IMR-90 (cell line): ENCODE results near the gene OSBP2. TPM values are rescaled to one million over a fixed set of nuclear protein-coding genes. Genes with fewer than 3 reads are reported as not detected.

ENCODE experiments used
- ATAC-seq: fragments of 200-7000 bp; cut with Tn5 transposase; 2 replicates; pipeline ENCODE4 v1.9.1; 2020; ENCODE audit warnings: low read depth, mild to moderate bottlenecking, moderate library complexity
- BruUV-seq: library from RNA; stranded (reverse); fragments of 400-500 nt; replicated peaks from 2 replicates; lab custom pipeline; 2021; lab: Mats Ljungman, UMichigan
- CTCF ChIA-PET: fragments of 300-600 bp; formaldehyde crosslinking; extraction: SDS; loops from one replicate; lab custom pipeline; 2021; ENCODE audit warnings: antibody characterized with exemption; lab: Yijun Ruan, JAX
- POLR2A ChIA-PET: fragments of 300-600 bp; sonication (Branson Sonifier 250); formaldehyde crosslinking; loops from one replicate; lab custom pipeline; 2022; ENCODE audit warnings: antibody characterized with exemption; ENCODE audit not compliant: unreplicated experiment; lab: Charles Lee
- DNase-seq: peaks from one replicate; pipeline ENCODE4 v3.0.0; 2013
- H2AFZ ChIP-seq: replicated peaks from 2 replicates; pipeline ENCODE3; 2013; ENCODE audit warnings: low read length, mild to moderate bottlenecking; ENCODE audit not compliant: poor library complexity
- H2AK5ac ChIP-seq: 2 replicates; pipeline ENCODE4 v1.6.1; 2013; ENCODE audit warnings: low read depth, low read length, inconsistent platforms
- H2AK9ac ChIP-seq: replicated peaks from 2 replicates; pipeline ENCODE3; 2013; ENCODE audit warnings: mild to moderate bottlenecking, low read depth, low read length, moderate library complexity; ENCODE audit not compliant: poor library complexity
- H2BK120ac ChIP-seq: 2 replicates; pipeline ENCODE4 v1.6.1; 2013; ENCODE audit warnings: low read depth, low read length, inconsistent platforms
- H2BK15ac ChIP-seq: 3 replicates; pipeline ENCODE4 v1.6.1; 2013; ENCODE audit warnings: low read depth, low read length, inconsistent platforms
- H2BK20ac ChIP-seq: 2 replicates; pipeline ENCODE4 v1.6.1; 2013; ENCODE audit warnings: low read depth, mild to moderate bottlenecking, inconsistent platforms, low read length, moderate library complexity
- H2BK5ac ChIP-seq: 2 replicates; pipeline ENCODE4 v1.6.1; 2013; ENCODE audit warnings: mild to moderate bottlenecking, low read depth, low read length, inconsistent platforms; ENCODE audit not compliant: poor library complexity, severe bottlenecking
- H3K14ac ChIP-seq: replicated peaks from 2 replicates; pipeline ENCODE4 v1.6.1; 2013; ENCODE audit warnings: low read depth, low read length, inconsistent platforms
- H3K18ac ChIP-seq: 2 replicates; pipeline ENCODE4 v1.6.1; 2013; ENCODE audit warnings: low read depth, low read length, control low read depth
- H3K23ac ChIP-seq: 2 replicates; pipeline ENCODE4 v1.6.1; 2013; ENCODE audit warnings: low read depth, low read length, inconsistent platforms
- H3K27ac ChIP-seq: 2 replicates; pipeline ENCODE4 v1.5.1; 2013; ENCODE audit warnings: mild to moderate bottlenecking, control low read depth, low read length; ENCODE audit not compliant: insufficient read depth
- H3K27me3 ChIP-seq: 2 replicates; pipeline ENCODE4 v1.6.1; 2013; ENCODE audit warnings: low read length; ENCODE audit not compliant: control insufficient read depth, insufficient read depth
- H3K36me3 ChIP-seq: 2 replicates; pipeline ENCODE4 v1.6.1; 2013; ENCODE audit warnings: low read length, mixed read lengths; ENCODE audit not compliant: control insufficient read depth, insufficient read depth
- H3K4ac ChIP-seq: 2 replicates; pipeline ENCODE4 v1.6.1; 2013; ENCODE audit warnings: low read depth, low read length, inconsistent platforms
- H3K4me1 ChIP-seq: 2 replicates; pipeline ENCODE4 v1.6.1; 2013; ENCODE audit warnings: low read length, mixed read lengths; ENCODE audit not compliant: control insufficient read depth, insufficient read depth
- H3K4me2 ChIP-seq: 2 replicates; pipeline ENCODE4 v1.6.1; 2013; ENCODE audit warnings: low read depth, mild to moderate bottlenecking, control low read depth, low read length, moderate library complexity
- H3K4me3 ChIP-seq: 2 replicates; pipeline ENCODE4 v1.5.1; 2013; ENCODE audit warnings: low read depth, mild to moderate bottlenecking, control low read depth, low read length, moderate library complexity; ENCODE audit not compliant: insufficient read depth
- H3K56ac ChIP-seq: 2 replicates; pipeline ENCODE4 v1.6.1; 2013; ENCODE audit warnings: low read length, inconsistent platforms; ENCODE audit not compliant: insufficient read depth; ENCODE audit errors: extremely low read depth
- H3K79me1 ChIP-seq, 2 experiments: 2 replicates each; pipeline ENCODE4 v1.6.1; 2013; ENCODE audit warnings: low read length in 2 of 2, inconsistent platforms in 1 of 2, low read depth in 1 of 2
- H3K9ac ChIP-seq: 2 replicates; pipeline ENCODE4 v1.6.1; 2013; ENCODE audit warnings: low read depth, low read length, control low read depth
- H3K9me1 ChIP-seq: 2 replicates; pipeline ENCODE4 v1.6.1; 2013; ENCODE audit warnings: low read length, inconsistent platforms; ENCODE audit not compliant: insufficient read depth
- H3K9me3 ChIP-seq: 2 replicates; pipeline ENCODE4 v1.6.1; 2013; ENCODE audit warnings: low read length; ENCODE audit not compliant: control insufficient read depth, insufficient read depth
- H4K20me1 ChIP-seq: 2 replicates; pipeline ENCODE4 v1.6.1; 2013; ENCODE audit warnings: low read length, inconsistent platforms; ENCODE audit not compliant: insufficient read depth
- H4K5ac ChIP-seq: 2 replicates; pipeline ENCODE4 v1.6.1; 2013; ENCODE audit warnings: mild to moderate bottlenecking, low read depth, low read length, control low read depth
- H4K8ac ChIP-seq, 2 experiments: 2 replicates each; pipeline ENCODE4 v1.6.1; 2013; ENCODE audit warnings: low read depth in 2 of 2, low read length in 2 of 2, control low read depth in 1 of 2, inconsistent platforms in 1 of 2
- H4K91ac ChIP-seq: 2 replicates; pipeline ENCODE4 v1.6.1; 2013; ENCODE audit warnings: low read depth, low read length, inconsistent platforms; ENCODE audit not compliant: insufficient read depth
- BHLHE40 ChIP-seq: fragments of 150-350 bp; IDR thresholded peaks from 2 replicates; pipeline ENCODE4 v1.6.1; 2016; ENCODE audit warnings: mild to moderate bottlenecking, low read depth, low read length
- CEBPB ChIP-seq: IDR thresholded peaks from 2 replicates; pipeline ENCODE4 v1.6.1; 2012; ENCODE audit warnings: low read depth, low read length, improper control_type of control experiment
- CHD1 ChIP-seq: IDR thresholded peaks from 2 replicates; pipeline ENCODE4 v1.6.1; 2012; ENCODE audit warnings: low read depth, low read length, improper control_type of control experiment
- CTCF ChIP-seq: conservative IDR thresholded peaks from 2 replicates; pipeline ENCODE4 v1.5.1; 2012; ENCODE audit warnings: mild to moderate bottlenecking, low read depth, low read length, improper control_type of control experiment
- ELK1 ChIP-seq: fragments of 150-350 bp; IDR thresholded peaks from 2 replicates; pipeline ENCODE4 v1.6.1; 2016; ENCODE audit warnings: low read depth, mild to moderate bottlenecking, low read length, moderate library complexity, borderline replicate concordance
- FOS ChIP-seq: fragments of 150-350 bp; IDR thresholded peaks from 2 replicates; pipeline ENCODE4 v1.6.1; 2016; ENCODE audit warnings: low read depth, low read length
- MAFK ChIP-seq: IDR thresholded peaks from 2 replicates; pipeline ENCODE4 v1.6.1; 2012; ENCODE audit warnings: low read depth, low read length, improper control_type of control experiment
- MAZ ChIP-seq: IDR thresholded peaks from 2 replicates; pipeline ENCODE4 v1.6.1; 2012; ENCODE audit warnings: low read depth, mild to moderate bottlenecking, low read length, improper control_type of control experiment, moderate library complexity, borderline replicate concordance
- MXI1 ChIP-seq: IDR thresholded peaks from 2 replicates; pipeline ENCODE4 v1.6.1; 2012; ENCODE audit warnings: low read depth, mild to moderate bottlenecking, low read length, moderate library complexity, borderline replicate concordance
- NFE2L2 ChIP-seq: fragments of 150-350 bp; IDR thresholded peaks from 2 replicates; pipeline ENCODE4 v1.6.1; 2016; ENCODE audit warnings: low read depth, mild to moderate bottlenecking, low read length
- POLR2A ChIP-seq: IDR thresholded peaks from 2 replicates; pipeline ENCODE4 v1.6.1; 2012; ENCODE audit warnings: mild to moderate bottlenecking, low read depth, low read length
- RAD21 ChIP-seq: IDR thresholded peaks from 2 replicates; pipeline ENCODE4 v1.6.1; 2012; ENCODE audit warnings: low read length, improper control_type of control experiment
- RCOR1 ChIP-seq: IDR thresholded peaks from 2 replicates; pipeline ENCODE4 v1.6.1; 2012; ENCODE audit warnings: mild to moderate bottlenecking, low read length, improper control_type of control experiment; ENCODE audit not compliant: insufficient replicate concordance
- RFX5 ChIP-seq: IDR thresholded peaks from 2 replicates; pipeline ENCODE4 v1.8.0; 2012; ENCODE audit warnings: low read depth, mild to moderate bottlenecking, low read length, moderate library complexity
- SMC3 ChIP-seq: fragments of 150-350 bp; IDR thresholded peaks from 2 replicates; pipeline ENCODE4 v1.6.1; 2016; ENCODE audit warnings: low read depth, mild to moderate bottlenecking, antibody characterized with exemption, low read length, moderate library complexity
- WGBS, 2 experiments: methylation state at CpG; one replicate each; pipeline versions ENCODE4 v1.1.5 to v1.1.7; 2013; ENCODE audit warnings: missing lambda C conversion rate in 2 of 2; ENCODE audit not compliant: insufficient read length in 1 of 2; ENCODE audit errors: extremely low coverage in 2 of 2; 5-methylcytosine and 5-hydroxymethylcytosine counted together
- dilution Hi-C: fragments of 300-500 bp; cut with HindIII; formaldehyde crosslinking; loops from one replicate; pipeline ENCODE4 v1.14.3; 2018; ENCODE audit warnings: low sequenced_read_pairs; ENCODE audit not compliant: unreplicated experiment
- in situ Hi-C: fragments of 300-500 bp; cut with MboI; formaldehyde crosslinking; loops from 3 replicates; pipeline ENCODE4 v1.14.3; 2019; ENCODE audit warnings: low sequenced_read_pairs, inconsistent platforms, mixed read lengths
- intact Hi-C: fragments of 100-400 bp; cut with micrococcal nuclease; formaldehyde crosslinking; loops from 2 replicates; pipeline ENCODE4 v1.10.0; 2022
- polyA plus RNA-seq, 3 experiments: library from polyadenylated mRNA; depleted of rRNA; stranded (reverse); fragments of >200 nt; gene quantifications; 2 replicates each; pipeline ENCODE4 v1.2.3, GENCODE V29; 2012; ENCODE audit warnings: low replicate concordance in 1 of 3
- total RNA-seq: library from RNA; depleted of rRNA; stranded (reverse); fragments of >200 nt; gene quantifications from 2 replicates; pipeline ENCODE4 v1.2.3, GENCODE V29; 2012
- TF ChIP-seq, protein P1 (sequence below): fragments of 150-350 bp; IDR thresholded peaks from 2 replicates; pipeline ENCODE4 v1.6.1; 2017; ENCODE audit warnings: mild to moderate bottlenecking, antibody characterized with exemption, low read length, low read depth

Gene OSBP2
- total and polyA plus RNA-seq, 2 of the 4 experiments (the other 2 are of a cell fraction): 1.8 to 2.2 TPM

- no peak overlapping the region for H2BK120ac ChIP-seq
- H4K91ac ChIP-seq: no peak overlapping the region
- H3K4me1 ChIP-seq: peaks cover 14% of the 10 kb centered on the region
- dilution Hi-C loops: no loop called here
- H2BK15ac ChIP-seq: no peak overlapping the region
- in situ Hi-C loops: no loop called here
- no peak overlapping the region for H2BK20ac ChIP-seq
- H4K20me1 ChIP-seq: peaks cover 8% of the 10 kb centered on the region
- no peak overlapping the region for H4K8ac ChIP-seq
- no peak overlapping the region for H3K4ac ChIP-seq
- H3K79me1 ChIP-seq: peaks cover 7 to 37% of the 10 kb centered on the region in 2 experiments; a peak in 3 of 4 replicates
- H3K56ac ChIP-seq: no peak overlapping the region
- ATAC-seq (no peak), DNase-seq (no peak)
- H2BK5ac ChIP-seq: no peak overlapping the region
- H3K36me3 ChIP-seq: no peaks in the 10 kb centered on the region
- TF ChIP-seq SMC3: no peak
- TF ChIP-seq RAD21: no peak
- no peak for TF ChIP-seq NFE2L2
- TF ChIP-seq RCOR1: no peak
- no peak for TF ChIP-seq RFX5
- TF ChIP-seq CHD1: no peak
- TF ChIP-seq CEBPB: no peak
- no peak for TF ChIP-seq CTCF
- TF ChIP-seq, protein P1, sequence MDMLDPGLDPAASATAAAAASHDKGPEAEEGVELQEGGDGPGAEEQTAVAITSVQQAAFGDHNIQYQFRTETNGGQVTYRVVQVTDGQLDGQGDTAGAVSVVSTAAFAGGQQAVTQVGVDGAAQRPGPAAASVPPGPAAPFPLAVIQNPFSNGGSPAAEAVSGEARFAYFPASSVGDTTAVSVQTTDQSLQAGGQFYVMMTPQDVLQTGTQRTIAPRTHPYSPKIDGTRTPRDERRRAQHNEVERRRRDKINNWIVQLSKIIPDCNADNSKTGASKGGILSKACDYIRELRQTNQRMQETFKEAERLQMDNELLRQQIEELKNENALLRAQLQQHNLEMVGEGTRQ: no peak
- no peak for TF ChIP-seq POLR2A
- no peak for TF ChIP-seq MAZ
- no peak for TF ChIP-seq ELK1
- no peak for TF ChIP-seq MAFK
- TF ChIP-seq FOS: no peak
- TF ChIP-seq BHLHE40: no peak
- no peak for TF ChIP-seq MXI1
- no peaks in the 10 kb centered on the region for H3K9me3 ChIP-seq
- intact Hi-C loops: no loop called here
- BruUV-seq: no TSS peak
- H3K27me3 ChIP-seq: no peaks in the 10 kb centered on the region
- ChIA-PET CTCF (no interaction called here), POLR2A (no interaction called here)
- no peak overlapping the region for H3K4me3 ChIP-seq
- H4K5ac ChIP-seq: no peak overlapping the region
- WGBS, 2 experiments: no CpG with 5 or more reads among the region's 3 CpGs
- H2AK5ac ChIP-seq: no peak overlapping the region
- H3K23ac ChIP-seq: no peak overlapping the region
- no peak overlapping the region for H3K14ac ChIP-seq
- H2AK9ac ChIP-seq: no peak overlapping the region
- no peak overlapping the region for H3K4me2 ChIP-seq
- no peak overlapping the region for H3K9ac ChIP-seq
- no peak overlapping the region for H2AFZ ChIP-seq
- no peak overlapping the region for H3K27ac ChIP-seq
- H3K18ac ChIP-seq: no peak overlapping the region
- peaks cover 23% of the 10 kb centered on the region for H3K9me1 ChIP-seq
Measured at GRCh38 chr22:30647536-30647935, 47.1 kb upstream of the OSBP2 start.
